Caki2 (cell line): ENCODE data around the gene ASPG. TPM values are rescaled to one million over a fixed set of nuclear protein-coding genes. Genes with fewer than 3 reads are reported as not detected.

Experiments
- DNase-seq: peaks from one replicate; pipeline ENCODE4 v3.0.0-alpha.2; 2015; ENCODE audit warnings: low read depth
- in situ Hi-C: cut with HindIII; loops from 2 replicates; pipeline ENCODE4 v1.10.0; 2016; ENCODE audit warnings: low sequenced_read_pairs, low pct_unique_long_range_greater_than_20kb, mixed read lengths
- total RNA-seq: library from RNA; depleted of rRNA; stranded (reverse); fragments of >200 nt; shearing (Covaris generic); gene quantifications from 2 replicates; pipeline ENCODE4 v1.2.3, GENCODE V29; 2014; ENCODE audit warnings: low replicate concordance

The ASPG gene
- total RNA-seq, 1 experiment from 2014 or later, result not detected

DNA sequence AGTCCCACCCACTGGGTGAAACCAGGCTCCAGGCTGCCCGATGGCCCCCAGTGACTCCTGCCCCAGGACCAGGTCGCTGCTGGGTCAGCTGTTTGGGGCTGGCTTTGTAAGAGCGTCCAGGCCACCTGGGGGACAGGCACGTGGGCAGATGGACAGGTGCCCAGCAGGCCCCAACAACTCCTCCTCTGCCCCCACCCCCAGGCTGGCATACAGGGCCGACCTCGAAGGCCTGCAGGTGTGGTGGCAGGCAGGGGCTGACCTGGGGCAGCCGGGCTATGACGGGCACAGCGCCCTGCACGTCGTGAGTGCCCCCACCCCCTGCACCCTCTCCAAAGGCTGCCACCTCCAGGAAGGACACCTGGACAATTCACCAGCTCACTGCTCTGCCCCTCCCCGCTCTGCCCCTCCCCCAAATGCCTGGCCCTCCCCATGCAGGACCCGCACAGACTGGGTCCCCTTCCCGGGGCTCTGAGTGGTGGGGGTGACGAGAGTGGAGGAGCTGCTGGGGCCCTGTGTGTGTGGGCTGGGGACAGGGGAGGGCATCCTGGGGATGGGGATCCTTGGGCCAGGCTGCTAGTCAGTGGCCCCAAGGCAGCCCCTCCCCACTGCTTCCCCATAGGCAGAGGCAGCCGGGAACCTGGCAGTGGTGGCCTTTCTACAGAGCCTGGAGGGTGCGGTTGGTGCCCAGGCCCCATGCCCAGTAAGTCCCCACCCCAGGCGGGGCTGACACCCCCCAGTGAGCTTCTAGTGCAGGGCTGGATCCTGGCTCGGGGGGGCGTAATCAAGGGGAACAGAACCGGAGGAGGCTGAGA lies 26.0 kb downstream of the ASPG start:
- in situ Hi-C loops, result no loop called here
- no peak for DNase-seq

DNA sequence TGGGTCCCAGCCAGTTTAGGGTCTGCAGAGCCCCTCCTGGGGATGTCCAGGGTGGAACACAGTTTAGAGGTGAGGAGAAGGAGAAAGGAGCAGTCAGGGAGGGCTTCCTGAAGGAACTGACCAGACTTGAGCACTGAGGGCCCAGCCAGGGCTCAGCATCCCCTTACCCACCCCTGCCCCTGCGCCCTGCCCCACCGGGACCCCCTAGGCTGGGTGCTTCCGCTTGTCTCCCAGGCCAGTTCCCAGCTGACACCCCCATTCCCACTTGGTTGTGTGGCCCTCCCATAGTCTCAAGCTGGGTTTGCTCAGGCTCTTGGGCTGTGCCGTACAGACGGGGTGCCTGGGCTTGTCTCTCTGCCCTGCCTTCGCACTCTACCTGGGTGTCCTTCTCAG lies 26.6 kb downstream of the ASPG start:
- in situ Hi-C loops, result no loop called here
- no peak for DNase-seq

DNA sequence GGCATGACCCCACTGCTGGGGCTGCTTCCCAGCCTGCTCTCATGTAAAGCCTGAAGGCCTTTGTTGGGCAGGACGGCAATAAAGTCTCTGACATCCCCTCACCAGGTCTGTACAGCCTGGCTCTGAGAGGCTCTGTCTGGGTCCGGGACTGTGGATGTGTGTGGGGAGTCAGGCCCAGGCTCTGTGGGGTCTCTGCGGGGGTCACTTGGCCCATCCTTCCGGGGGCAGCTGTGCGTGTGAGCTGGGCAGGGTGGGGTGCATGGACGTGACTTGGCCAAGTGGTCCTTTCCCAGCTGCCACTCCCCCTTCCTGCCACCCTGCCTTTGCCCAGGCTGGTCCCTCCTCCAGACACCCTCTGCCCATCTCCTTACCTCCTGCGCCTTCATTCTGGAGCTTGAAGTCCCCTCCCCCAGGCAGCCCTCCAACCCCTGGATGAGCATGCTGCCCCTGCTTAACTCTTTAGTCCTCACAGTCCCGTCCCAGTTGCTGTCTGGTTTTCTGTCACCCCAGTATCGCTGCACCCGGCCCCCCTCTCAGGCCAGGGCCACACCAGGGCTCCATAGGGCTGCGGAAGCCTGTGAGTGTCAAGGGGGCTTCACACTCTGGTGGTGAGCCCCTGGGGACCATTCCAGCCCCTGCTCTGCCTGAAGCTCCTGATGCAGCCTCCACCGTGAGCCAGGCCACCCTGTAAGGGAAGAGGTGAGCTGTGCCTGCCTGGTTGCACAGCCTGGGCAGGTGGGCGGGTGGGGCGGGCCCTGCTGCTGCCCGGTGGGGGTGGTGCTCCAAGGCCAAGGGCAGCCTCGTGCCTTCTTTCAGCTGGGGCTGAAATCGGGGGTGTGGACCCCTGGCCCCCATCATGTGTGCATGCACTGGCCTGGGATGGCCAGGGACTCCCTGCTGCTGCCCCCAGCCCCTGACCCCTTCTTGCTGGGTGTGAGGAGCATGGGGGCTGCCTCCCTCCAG lies 27.4 kb downstream of the ASPG start:
- in situ Hi-C loops, result no loop called here

DNA sequence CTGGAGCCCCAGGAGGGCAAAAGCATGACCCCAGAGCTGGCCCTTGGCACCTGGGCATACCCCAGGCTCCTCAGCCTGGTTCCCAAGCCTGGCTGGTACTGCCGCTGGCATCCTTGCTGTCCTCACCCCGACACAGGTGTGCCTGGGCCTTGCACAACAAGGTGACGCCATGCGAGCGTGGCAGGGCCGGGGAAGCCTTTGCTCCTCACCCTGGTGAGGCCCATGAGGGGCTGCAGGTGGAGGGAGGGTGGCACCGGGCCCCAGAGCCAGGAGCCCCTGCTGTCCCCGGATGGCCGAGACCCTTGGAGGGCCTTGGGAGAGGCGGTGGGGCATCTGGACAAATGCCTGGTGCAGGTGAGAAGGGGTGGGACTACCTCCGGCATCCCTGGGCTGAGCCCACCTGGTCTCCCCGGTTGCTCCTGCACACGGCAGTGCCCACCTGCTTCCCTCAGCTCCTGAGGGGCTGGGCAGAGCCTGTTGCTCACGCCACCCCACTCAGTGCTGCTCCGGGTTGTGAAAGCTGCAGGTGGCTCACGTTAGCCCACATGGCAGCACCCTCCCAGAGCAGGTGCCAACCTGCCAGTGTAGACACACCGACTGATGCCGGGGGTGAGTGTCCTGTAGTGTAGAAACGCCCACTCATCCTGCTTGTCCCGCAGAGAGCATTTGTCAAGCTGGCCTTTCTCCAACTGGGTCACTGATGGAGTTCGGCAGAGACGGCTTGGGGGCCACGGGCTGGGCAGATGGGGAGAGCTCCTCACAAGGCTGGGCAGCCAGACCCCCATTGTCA lies 28.3 kb downstream of the ASPG start:
- no peak for DNase-seq
- in situ Hi-C loops, result no loop called here

More for the DNA sequence above, 27.4 kb downstream of the ASPG start:
- no peak for DNase-seq

DNA sequence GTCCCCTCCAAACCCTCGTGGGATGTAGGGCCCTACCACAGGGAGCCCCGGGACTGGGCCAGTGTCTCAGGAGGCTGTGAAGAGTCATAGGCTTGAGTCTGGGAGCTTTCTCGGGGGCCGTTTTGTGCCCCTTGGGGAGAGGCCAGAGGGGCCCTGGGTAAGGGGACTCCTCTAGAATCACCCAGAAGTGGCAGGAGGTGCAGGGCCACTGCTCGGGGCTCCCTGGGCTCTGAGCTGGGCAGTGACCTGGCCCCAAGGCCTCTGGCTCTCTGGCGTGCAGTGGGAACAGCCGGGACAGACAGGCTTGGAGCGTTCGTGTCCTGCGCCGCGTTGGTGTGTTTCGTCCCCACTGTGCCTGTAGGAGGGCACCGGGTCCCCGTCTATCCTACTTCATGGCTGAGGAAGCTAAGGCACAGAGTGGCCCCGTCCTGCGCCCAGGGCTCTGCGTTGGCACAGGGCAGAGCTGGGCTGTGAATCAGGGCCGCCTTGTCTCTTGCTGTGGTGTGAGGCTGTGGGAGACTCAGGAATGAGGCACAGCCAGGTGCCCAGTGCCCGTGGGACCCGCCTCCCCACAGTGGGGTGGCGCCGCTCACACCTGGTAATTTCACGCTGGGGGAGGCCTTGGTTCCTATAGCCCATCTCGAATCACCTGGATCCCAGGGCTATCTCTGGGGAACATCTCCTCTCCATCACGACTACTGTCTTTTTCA lies 29.1 kb downstream of the ASPG start:
- DNase-seq, result no peak
- in situ Hi-C loops, result no loop called here

DNA sequence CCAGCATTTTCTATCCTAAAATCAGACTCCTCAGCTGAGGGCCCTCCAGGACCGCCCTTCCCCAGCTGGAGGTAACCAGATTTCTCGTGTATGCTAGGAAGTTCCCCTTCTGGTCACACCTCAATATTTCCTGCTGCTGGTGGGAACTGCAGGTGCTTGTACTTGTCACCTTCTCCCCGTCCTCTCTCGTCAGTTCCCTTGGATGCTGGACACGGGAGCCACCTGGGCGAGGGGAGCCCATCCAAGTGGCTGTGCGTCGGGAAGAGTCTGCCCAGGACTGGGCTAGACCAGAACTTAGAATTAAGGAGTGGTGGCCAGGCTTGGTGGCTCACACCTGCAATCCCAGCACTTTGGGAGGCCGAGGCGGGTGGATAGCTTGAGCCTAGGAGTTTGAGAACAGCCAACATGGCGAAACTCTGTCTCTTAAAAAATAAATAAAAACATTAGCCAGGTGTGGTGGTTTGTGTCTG lies 29.7 kb downstream of the ASPG start:
- in situ Hi-C loops, result no loop called here

DNA sequence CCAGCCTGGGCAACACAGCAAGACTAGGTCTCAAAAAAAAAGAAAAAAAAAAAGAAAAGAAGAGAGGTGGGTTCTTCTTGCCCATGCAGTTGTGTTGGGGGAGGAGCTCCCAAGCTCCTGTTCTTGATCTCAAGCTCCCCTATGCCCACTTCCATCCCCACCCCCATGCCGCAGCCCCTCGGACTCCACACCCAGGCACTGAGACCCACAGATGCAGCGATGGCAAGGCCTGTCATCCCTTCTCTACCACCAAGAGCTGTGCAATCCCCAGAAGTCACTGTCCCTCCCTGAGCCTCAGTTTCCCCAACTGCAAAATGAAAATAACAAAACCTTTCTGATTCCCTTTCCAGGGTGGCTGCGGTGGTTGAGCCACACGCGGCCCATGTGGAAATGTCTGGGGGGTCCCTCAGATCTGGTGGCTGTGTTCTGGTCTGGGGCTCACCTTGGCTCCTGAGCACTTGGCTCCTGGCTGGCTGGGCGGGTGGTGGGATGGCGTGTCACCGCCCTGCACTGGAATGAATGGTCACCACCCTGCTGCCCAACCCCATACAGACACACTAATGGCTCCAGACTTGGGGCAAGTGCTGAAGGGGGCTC lies 30.3 kb downstream of the ASPG start:
- no peak for DNase-seq
- in situ Hi-C loops, result no loop called here

More for the DNA sequence above, 29.7 kb downstream of the ASPG start:
- DNase-seq, result no peak

DNA sequence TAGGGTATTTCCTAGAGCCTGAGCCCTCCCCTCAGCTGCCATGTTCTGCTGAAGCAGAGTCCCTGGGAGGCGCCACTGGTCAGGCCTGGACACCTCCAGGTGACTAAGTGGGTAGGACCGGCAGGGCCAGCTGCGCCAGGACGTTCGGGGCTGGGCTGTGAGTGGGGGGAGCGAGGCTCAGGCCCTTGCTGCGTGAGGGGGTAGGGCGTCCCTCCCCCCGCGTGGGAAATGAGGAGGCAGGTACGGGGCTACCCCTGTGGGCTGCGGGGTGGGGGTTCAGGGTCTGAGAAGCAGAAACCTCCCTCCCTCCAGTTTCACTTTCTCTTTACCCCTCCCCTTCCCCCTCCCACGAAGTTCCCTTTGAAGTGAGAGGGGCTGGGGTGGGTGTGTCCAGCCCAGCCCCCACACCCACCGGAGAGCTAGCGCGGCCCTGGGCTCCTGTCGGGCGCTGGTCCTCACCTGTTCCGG lies 30.8 kb downstream of the ASPG start:
- in situ Hi-C loops, result no loop called here
- DNase-seq, result no peak

DNA sequence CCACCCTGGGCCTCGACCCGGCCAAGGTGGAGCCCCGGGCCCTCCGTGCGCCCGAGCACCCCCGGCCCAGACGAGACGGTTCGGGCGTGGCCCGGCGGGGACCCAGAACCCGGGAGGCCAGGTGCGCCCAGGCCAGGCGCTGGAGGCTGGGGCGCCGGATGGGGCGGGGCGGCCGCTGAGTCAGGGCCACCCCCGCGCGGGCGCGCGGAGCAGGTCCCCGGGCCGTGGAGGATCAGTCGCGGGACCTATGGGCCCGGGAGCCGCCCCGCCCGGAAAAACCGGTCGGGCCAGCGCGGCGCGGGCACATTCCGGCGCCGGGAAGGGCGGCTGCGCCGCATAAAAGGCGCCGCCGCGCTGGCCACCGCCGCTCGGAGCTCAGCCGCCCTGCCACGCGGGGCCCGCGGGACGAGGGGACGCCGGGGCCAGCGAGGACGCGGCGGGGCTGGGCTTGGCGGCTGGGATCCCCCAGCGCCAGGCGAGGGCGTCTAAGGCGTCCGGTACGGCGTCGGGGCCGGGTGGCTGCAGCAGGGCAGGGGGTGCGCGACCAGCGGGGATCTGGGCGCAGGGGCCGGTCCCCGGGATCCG lies 31.3 kb downstream of the ASPG start:
- in situ Hi-C loops, result no loop called here
- no peak for DNase-seq

DNA sequence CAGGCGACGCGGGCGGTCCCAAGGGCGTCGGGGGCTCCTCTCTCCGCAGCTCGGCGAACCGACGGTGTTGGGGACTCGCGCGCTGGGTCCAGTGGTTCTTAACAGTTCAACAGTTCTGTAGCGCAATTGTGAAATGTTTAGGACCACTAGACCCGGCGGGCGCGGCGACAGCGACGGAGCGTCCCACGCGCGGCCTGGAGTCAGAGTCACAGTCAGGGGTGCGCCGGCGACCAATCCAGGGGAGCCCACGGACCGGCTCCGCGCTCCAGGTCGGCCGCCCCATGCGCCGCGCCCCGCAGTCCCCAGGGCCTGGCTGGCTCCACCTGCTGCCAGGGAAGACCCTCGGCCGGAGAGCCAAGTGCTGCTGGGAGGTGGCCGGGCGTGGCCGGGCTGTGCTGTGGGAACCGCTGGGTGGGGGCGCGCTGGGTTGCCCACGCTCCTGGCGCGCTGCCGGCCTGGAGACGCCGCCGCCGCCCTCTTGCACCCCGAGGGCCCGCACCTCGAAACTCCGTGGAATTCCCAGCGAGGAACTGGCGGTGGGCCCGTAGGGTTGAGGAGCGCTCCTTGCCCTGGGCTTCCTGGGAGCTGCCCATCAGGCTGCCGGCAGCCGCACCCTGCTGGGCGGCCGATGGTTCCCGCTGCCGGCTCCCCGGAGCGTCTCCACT lies 32.0 kb downstream of the ASPG start:
- no peak for DNase-seq
- in situ Hi-C loops, result no loop called here

DNA sequence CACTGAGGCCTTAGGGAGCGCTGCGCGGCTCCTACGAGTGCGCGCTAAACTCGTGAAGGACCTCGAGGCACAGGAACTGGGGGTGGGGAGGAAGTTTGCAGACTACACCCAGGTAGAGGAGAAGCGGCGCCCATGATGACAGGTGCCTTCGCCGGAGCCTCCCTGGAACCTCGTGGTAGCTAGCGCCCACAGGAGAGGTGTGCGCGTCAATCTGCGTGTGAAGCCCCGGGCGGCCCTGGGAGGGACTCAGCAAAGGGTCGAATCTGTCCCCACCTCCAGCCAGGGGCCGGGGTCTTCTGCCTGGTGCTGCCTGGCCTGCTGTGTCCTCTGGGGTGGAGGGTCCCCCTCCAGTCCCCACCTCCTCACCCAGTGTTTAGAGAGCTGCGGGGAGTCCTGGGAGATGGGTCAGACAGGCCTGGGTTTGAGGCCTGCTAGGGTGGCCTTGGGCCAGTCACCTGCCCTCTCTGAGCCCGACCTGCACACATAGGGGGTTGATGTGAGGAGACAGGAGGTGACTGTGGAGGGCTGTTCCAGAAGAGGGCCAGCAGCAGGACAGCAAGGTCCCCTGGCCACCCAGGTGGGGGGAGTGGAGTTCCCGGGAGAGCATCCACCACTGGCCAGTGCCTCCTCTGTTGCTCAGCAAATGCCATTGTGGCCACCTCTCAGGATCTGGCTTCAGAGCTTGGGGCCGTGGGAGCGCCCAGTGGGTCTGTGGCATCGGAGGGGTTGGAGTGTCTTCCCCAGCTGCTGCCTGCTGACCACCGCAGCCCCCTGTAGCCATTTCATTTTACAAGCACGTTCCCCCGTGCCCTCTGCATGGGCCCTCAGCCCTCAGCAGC lies 32.7 kb downstream of the ASPG start:
- in situ Hi-C loops, result no loop called here
- no peak for DNase-seq

DNA sequence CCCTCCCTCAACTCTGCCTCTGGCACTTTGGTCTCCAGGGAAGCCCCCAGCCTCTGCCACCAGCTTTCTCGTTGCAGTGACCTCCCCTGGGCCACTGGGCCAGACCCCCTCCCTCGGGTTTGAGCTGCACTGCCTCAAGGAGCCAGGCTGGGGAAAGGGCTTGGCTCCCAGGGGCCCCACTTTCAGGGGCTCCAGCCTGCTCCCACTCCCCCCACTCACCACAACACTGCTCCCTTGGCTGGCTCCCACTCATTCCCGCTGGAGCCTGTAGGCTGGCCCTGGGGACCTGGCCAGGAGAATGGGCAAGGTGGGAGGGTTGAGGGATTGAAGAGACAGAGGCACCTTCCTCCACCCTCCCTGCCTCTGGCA lies 33.6 kb downstream of the ASPG start:
- in situ Hi-C loops, result no loop called here
- no peak for DNase-seq

DNA sequence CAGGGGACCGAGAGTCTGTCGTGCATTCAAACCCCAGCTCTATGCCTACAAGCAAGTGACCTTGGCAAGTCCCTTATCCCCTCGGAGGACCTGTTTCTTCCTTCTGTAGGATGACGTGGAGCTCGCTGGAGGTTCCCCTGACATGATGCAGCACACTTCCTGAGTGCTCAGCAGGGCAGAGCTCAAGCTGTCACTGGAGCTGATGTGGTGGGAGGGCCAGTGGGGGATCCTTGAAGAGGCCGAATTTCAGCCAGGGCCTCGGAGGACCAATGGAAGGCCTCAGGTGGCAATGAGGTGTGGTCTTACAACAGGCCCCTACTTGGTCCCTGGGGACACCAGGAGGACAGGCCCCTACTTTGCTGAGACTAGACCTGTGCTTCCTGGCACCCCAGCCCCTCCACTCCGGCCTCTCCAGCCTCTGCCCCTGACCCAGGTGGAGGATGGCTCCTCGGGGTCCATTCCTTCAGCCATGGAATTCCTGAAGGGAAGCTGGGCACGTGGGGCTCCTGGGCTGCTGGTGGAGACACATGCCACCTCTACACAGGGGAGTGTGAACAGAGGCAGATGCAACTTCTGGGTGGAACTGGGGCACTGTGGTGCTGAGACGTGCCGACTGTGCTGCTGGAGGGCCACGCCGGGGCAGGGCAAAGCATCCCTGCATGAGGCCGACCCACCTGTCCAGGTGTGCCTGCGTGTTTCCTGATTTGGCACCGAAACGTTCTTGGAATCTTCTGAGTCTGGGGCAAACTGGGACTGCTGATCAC lies 34.2 kb downstream of the ASPG start:
- in situ Hi-C loops, result no loop called here

DNA sequence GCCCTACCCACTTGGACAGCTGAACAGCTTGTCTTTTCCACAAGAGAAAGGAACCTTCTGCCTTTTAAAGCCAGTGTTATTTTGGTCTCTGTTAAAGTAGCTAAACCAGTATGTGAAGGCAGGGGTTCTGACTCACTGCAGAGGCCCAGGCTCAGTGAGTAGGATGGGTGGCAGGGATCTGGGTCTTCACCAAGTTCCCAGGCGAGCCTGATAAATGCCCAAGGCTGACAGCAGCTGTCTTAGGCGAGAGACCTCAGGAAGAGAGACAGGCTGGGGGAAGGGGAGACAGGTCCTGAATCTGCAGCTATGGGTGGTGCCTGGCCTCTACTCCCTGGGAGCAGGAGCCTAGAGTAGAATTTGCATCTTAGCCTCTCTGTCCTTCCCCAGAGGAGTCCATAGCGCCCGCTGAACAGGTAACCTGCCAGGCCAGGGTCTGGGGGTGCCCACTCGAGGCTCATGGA lies 34.8 kb downstream of the ASPG start:
- in situ Hi-C loops, result no loop called here
- DNase-seq, result no peak

More for the DNA sequence above, 34.2 kb downstream of the ASPG start:
- DNase-seq, result no peak

DNA sequence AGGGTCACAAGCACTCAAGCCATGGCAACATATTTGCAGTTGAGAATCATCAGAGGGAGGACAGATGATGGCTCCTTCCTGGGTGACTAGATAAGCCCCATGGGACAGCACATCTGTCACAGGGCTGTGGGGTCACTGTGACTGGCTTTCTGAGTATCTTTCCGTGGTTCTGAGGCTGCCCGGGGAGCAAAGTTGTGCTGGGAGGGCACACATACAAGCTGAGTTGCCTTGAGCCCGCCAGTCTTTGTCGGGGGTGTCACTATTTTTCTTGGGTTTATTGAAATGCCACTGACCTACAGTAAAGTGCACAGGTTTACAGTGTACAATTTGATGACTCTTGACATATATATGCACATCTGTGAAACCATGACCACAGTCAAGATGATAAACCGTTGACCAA lies 35.6 kb downstream of the ASPG start:
- in situ Hi-C loops, result no loop called here
- no peak for DNase-seq
